ENCODE results near the gene GMPS. TPM values are rescaled to one million over a fixed set of nuclear protein-coding genes. Genes with fewer than 3 reads are reported as not detected.

The GMPS gene
- total and polyA plus RNA-seq, 2 donors (not counting 3 experiments of a cell fraction or from before 2014, with no cell fraction given), result 18.7 to 67.5 TPM

- Histone ChIP-seq H3K4me2 (ENCODE audit: insufficient read depth, low read length) (no peak overlapping the region), H3K4me1 (ENCODE audit: control insufficient read depth, extremely low read depth, insufficient read depth, low read length) (no peaks in the 10 kb centered on the region), H4K20me1 (replicated peaks; ENCODE audit: control insufficient read depth, extremely low read depth, insufficient read depth, low read length) (no peaks in the 10 kb centered on the region), H3K9me1 (replicated peaks; ENCODE audit: control insufficient read depth, extremely low read depth, insufficient read depth, low read length) (no peaks in the 10 kb centered on the region), H3K9me3 (replicated peaks; ENCODE audit: control insufficient read depth, insufficient read depth, low read length) (no peaks in the 10 kb centered on the region), H2AFZ (ENCODE audit: low read depth, low read length) (no peak overlapping the region), H3K79me2 (ENCODE audit: control insufficient read depth, insufficient read depth, low read length) (no peaks in the 10 kb centered on the region), H3K27me3 (ENCODE audit: control insufficient read depth in 2 of 2, insufficient read depth in 2 of 2, low read length in 2 of 2) (no peaks in the 10 kb centered on the region), H3K27ac (ENCODE audit: insufficient read depth, low read depth, low read length) (no peak overlapping the region), H3K9ac (replicated peaks; ENCODE audit: extremely low read depth, insufficient read depth, low read length) (no peak overlapping the region), H3K4me3 (replicated peaks in 1 of 3; ENCODE audit: insufficient read depth in 1 of 3, low read depth in 1 of 3, low read length in 3 of 3) (no peak overlapping the region), H3K36me3 (ENCODE audit: control insufficient read depth in 2 of 2, extremely low read depth in 1 of 2, insufficient read depth in 2 of 2, low read length in 2 of 2) (no peaks in the 10 kb centered on the region)
- TF ChIP-seq POLR2AphosphoS5 (IDR thresholded peaks at IDR 0.05; ENCODE audit: insufficient read depth, low read depth, low read length) (no peak), JUN (IDR thresholded peaks at IDR 0.05; ENCODE audit: borderline replicate concordance, insufficient read depth, insufficient read length, low read depth) (no peak), EZH2 (IDR thresholded peaks at IDR 0.05; ENCODE audit: borderline replicate concordance, low read depth, low read length, severe bottlenecking) (no peak), MYC (IDR thresholded peaks at IDR 0.05; ENCODE audit: low read depth, low read length) (no peak), POLR2A (IDR thresholded peaks at IDR 0.05; ENCODE audit: low read depth, low read length) (no peak), FOS (IDR thresholded peaks at IDR 0.05; ENCODE audit: borderline replicate concordance, insufficient read depth, low read length) (no peak), GATA2 (IDR thresholded peaks at IDR 0.05; ENCODE audit: insufficient read depth, insufficient read length, low read depth, low read length) (no peak)
- TF ChIP-seq, protein P1, sequence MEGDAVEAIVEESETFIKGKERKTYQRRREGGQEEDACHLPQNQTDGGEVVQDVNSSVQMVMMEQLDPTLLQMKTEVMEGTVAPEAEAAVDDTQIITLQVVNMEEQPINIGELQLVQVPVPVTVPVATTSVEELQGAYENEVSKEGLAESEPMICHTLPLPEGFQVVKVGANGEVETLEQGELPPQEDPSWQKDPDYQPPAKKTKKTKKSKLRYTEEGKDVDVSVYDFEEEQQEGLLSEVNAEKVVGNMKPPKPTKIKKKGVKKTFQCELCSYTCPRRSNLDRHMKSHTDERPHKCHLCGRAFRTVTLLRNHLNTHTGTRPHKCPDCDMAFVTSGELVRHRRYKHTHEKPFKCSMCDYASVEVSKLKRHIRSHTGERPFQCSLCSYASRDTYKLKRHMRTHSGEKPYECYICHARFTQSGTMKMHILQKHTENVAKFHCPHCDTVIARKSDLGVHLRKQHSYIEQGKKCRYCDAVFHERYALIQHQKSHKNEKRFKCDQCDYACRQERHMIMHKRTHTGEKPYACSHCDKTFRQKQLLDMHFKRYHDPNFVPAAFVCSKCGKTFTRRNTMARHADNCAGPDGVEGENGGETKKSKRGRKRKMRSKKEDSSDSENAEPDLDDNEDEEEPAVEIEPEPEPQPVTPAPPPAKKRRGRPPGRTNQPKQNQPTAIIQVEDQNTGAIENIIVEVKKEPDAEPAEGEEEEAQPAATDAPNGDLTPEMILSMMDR (IDR thresholded peaks at IDR 0.05; ENCODE audit: extremely low read depth in 1 of 2, insufficient read depth in 1 of 2, low read depth in 1 of 2, low read length in 2 of 2), result no peak
- TF ChIP-seq, protein P2, sequence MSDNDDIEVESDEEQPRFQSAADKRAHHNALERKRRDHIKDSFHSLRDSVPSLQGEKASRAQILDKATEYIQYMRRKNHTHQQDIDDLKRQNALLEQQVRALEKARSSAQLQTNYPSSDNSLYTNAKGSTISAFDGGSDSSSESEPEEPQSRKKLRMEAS (IDR thresholded peaks at IDR 0.05; ENCODE audit: insufficient read depth, insufficient read length), result no peak
- intact Hi-C loops (cut with micrococcal nuclease) (no loop called here), dilution Hi-C loops (cut with MboI; ENCODE audit: extremely low pct_ligation_motif_present, low sequenced_read_pairs) (no loop called here)
- CTCF ChIA-PET, result no interaction called here
- FAIRE-seq (no peak), DNase-seq (ENCODE audit: low read depth, low spot score) (no peak)
- POLR2A ChIA-PET, result no interaction called here
- no TSS peak for BruUV-seq (replicated peaks)
Observed at GRCh38 chr3:155956508-155957411, 86.3 kb downstream of the GMPS start.
